PC-9 (cell line): Measurements from ENCODE around the gene SLC26A5. TPM values are rescaled to one million over a fixed set of nuclear protein-coding genes. Genes with fewer than 3 reads are reported as not detected.
"Not testable (repeated sequence)": the region's sequence is repeated elsewhere in the genome, so short reads cannot be mapped to it uniquely, and the experiment has no call there.

Source experiments
- BruUV-seq: library from RNA; stranded (reverse); fragments of 400-500 nt; replicated peaks from 2 replicates; lab custom pipeline; 2021; lab: Mats Ljungman, UMichigan
- CTCF ChIA-PET: fragments of 300-600 bp; sonication (Branson Sonifier 250); formaldehyde crosslinking; loops from one replicate; lab custom pipeline; 2022; ENCODE audit warnings: antibody characterized with exemption; lab: Charles Lee
- POLR2A ChIA-PET: fragments of 300-600 bp; sonication (Branson Sonifier 250); formaldehyde crosslinking; loops from one replicate; lab custom pipeline; 2022; ENCODE audit warnings: antibody characterized with exemption; ENCODE audit not compliant: unreplicated experiment; lab: Charles Lee
- DNase-seq, 2 experiments: peaks; one replicate each; pipeline versions ENCODE4 v3.0.0 to v3.0.0-alpha.2; 2015 to 2022; ENCODE audit warnings: mixed read lengths in 1 of 2
- H2AFZ ChIP-seq: fragments of 200-600 bp; sonication (generic); 2 replicates; pipeline ENCODE4 v1.8.1; 2017; ENCODE audit warnings: antibody characterized with exemption
- H3F3A ChIP-seq: fragments of 200-600 bp; sonication (generic); 2 replicates; pipeline ENCODE4 v1.8.1; 2017; ENCODE audit warnings: antibody characterized with exemption, mild to moderate bottlenecking, low read depth; ENCODE audit not compliant: insufficient read depth
- H3K27ac ChIP-seq: fragments of 200-600 bp; sonication (generic); 2 replicates; pipeline ENCODE4 v1.6.1; 2016; ENCODE audit warnings: mixed run types
- H3K27me3 ChIP-seq: fragments of 200-600 bp; sonication (generic); 2 replicates; pipeline ENCODE4 v1.6.1; 2016; ENCODE audit warnings: low read depth, mixed run types; ENCODE audit not compliant: insufficient read depth
- H3K36me3 ChIP-seq: fragments of 200-600 bp; sonication (generic); 2 replicates; pipeline ENCODE4 v1.6.1; 2016; ENCODE audit warnings: low read depth, mixed run types
- H3K4me1 ChIP-seq: fragments of 200-600 bp; sonication (generic); replicated peaks from 2 replicates; pipeline ENCODE4 v1.6.1; 2016; ENCODE audit warnings: mixed run types; ENCODE audit not compliant: insufficient read depth
- H3K4me2 ChIP-seq: fragments of 200-600 bp; sonication (generic); 2 replicates; pipeline ENCODE4 v1.6.1; 2017; ENCODE audit warnings: mixed run types
- H3K4me3 ChIP-seq: fragments of 200-600 bp; sonication (generic); 2 replicates; pipeline ENCODE4 v1.6.1; 2016; ENCODE audit warnings: mixed run types
- H3K79me2 ChIP-seq: fragments of 200-600 bp; sonication (generic); 2 replicates; pipeline ENCODE4 v1.6.1; 2017; ENCODE audit warnings: low read depth, mixed run types
- H3K9me2 ChIP-seq: fragments of 200-600 bp; sonication (generic); 2 replicates; pipeline ENCODE4 v1.8.1; 2017; ENCODE audit warnings: mild to moderate bottlenecking; ENCODE audit not compliant: insufficient read depth
- H3K9me3 ChIP-seq: fragments of 200-600 bp; sonication (generic); 2 replicates; pipeline ENCODE4 v1.8.1; 2016; ENCODE audit warnings: low read depth; ENCODE audit not compliant: insufficient read depth
- H4K20me1 ChIP-seq: fragments of 200-600 bp; sonication (generic); 2 replicates; pipeline ENCODE4 v1.8.1; 2017; ENCODE audit not compliant: insufficient read depth
- CTCF ChIP-seq: fragments of 200-600 bp; sonication (generic); conservative IDR thresholded peaks from 2 replicates; pipeline ENCODE4 v1.6.1; 2017; ENCODE audit warnings: mixed run types, antibody characterized with exemption, mild to moderate bottlenecking, moderate library complexity
- EZH2 ChIP-seq: fragments of 200-600 bp; sonication (generic); IDR thresholded peaks from 2 replicates; pipeline ENCODE4 v1.8.0; 2017; ENCODE audit warnings: antibody characterized with exemption, low read depth
- intact Hi-C: fragments of 100-400 bp; cut with micrococcal nuclease; formaldehyde crosslinking; loops from one replicate; pipeline ENCODE4 v1.10.0; 2022; ENCODE audit not compliant: unreplicated experiment
- total RNA-seq: library from RNA; stranded (reverse); gene quantifications from 2 replicates; pipeline ENCODE4 v1.2.3, GENCODE V29; 2021

The SLC26A5 gene
- total RNA-seq, 1 experiment from 2014 or later: not detected

- H4K20me1 ChIP-seq: no peaks in the 10 kb centered on the region
- H3K27me3 ChIP-seq: no peaks in the 10 kb centered on the region
- H3K4me3 ChIP-seq: no peak overlapping the region
- no TSS peak for BruUV-seq
- no peak overlapping the region for H3K27ac ChIP-seq
- H3K9me2 ChIP-seq: no peaks in the 10 kb centered on the region
- intact Hi-C loops: no loop called here
- DNase-seq: no peak
- H3K79me2 ChIP-seq: no peaks in the 10 kb centered on the region
- TF ChIP-seq EZH2 (no peak), CTCF (no peak)
- no peak overlapping the region for H2AFZ ChIP-seq
- no peak overlapping the region for H3K4me2 ChIP-seq
- H3K9me3 ChIP-seq: no peaks in the 10 kb centered on the region
- ChIA-PET CTCF (no interaction called here), POLR2A (no interaction called here)
- H3K4me1 ChIP-seq: no peaks in the 10 kb centered on the region
- no peaks in the 10 kb centered on the region for H3F3A ChIP-seq
- H3K36me3 ChIP-seq: no peaks in the 10 kb centered on the region
Observed at GRCh38 chr7:103412151-103412550, 33.9 kb downstream of the SLC26A5 start.

- H3K9me2 ChIP-seq, BruUV-seq, POLR2A ChIA-PET, H3F3A ChIP-seq, H3K4me3 ChIP-seq, H3K9me3 ChIP-seq, H2AFZ ChIP-seq, CTCF ChIA-PET, H3K79me2 ChIP-seq, DNase-seq, H4K20me1 ChIP-seq, H3K36me3 ChIP-seq, H3K4me2 ChIP-seq, H3K4me1 ChIP-seq, H3K27ac ChIP-seq: not testable (repeated sequence)
- H3K27me3 ChIP-seq: peaks cover 18% of the 10 kb centered on the region
- intact Hi-C loops: loop anchor here (5.0 kb wide), 1 partner anchor 329 kb away; the partner anchor contains the start of gene ARMC10
Observed at GRCh38 chr7:103405789-103406613, 40.0 kb downstream of the SLC26A5 start.

- CTCF ChIA-PET, H3K4me1 ChIP-seq, POLR2A ChIA-PET, H4K20me1 ChIP-seq, H3K79me2 ChIP-seq, H3K4me3 ChIP-seq, H3F3A ChIP-seq, intact Hi-C loops, H3K27ac ChIP-seq, H3K9me2 ChIP-seq, BruUV-seq, H3K36me3 ChIP-seq, H3K27me3 ChIP-seq, H2AFZ ChIP-seq, H3K4me2 ChIP-seq, H3K9me3 ChIP-seq, DNase-seq: not testable (repeated sequence)
Observed at GRCh38 chr7:103399687-103400086, 46.3 kb downstream of the SLC26A5 start.

GRCh38 chr7:103398483-103399127 lies 47.4 kb downstream of the SLC26A5 start:
- intact Hi-C loops: no loop called here
- no peak overlapping the region for H3K27ac ChIP-seq
- ChIA-PET POLR2A (no interaction called here), CTCF (no interaction called here)
- 0 out of 2 replicates have a peak overlapping the region, but pooled peaks have one; percentile 17 for H2AFZ ChIP-seq
- no peaks in the 10 kb centered on the region for H3K4me1 ChIP-seq
- no peaks in the 10 kb centered on the region for H3K9me3 ChIP-seq
- DNase-seq: no peak
- H3K4me2 ChIP-seq: no peak overlapping the region
- no TSS peak for BruUV-seq
- H3F3A ChIP-seq: no peaks in the 10 kb centered on the region
- no peaks in the 10 kb centered on the region for H3K36me3 ChIP-seq
- TF ChIP-seq CTCF (no peak), EZH2 (no peak)
- no peaks in the 10 kb centered on the region for H3K9me2 ChIP-seq
- H3K4me3 ChIP-seq: no peak overlapping the region
- no peaks in the 10 kb centered on the region for H4K20me1 ChIP-seq
- no peaks in the 10 kb centered on the region for H3K79me2 ChIP-seq
- no peaks in the 10 kb centered on the region; the same call in none of the 2 replicates for H3K27me3 ChIP-seq
